ENCODE measurements around the gene CHCHD6. TPM values are rescaled to one million over a fixed set of nuclear protein-coding genes. Genes with fewer than 3 reads are reported as not detected.

The CHCHD6 gene
- total and polyA plus RNA-seq, 2 donors (not counting 3 experiments of a cell fraction or from before 2014, with no cell fraction given) = 8.4 to 10.1 TPM

GRCh38 chr3:126947429-126947828, 243.4 kb downstream of the CHCHD6 start:
- Histone ChIP-seq H3K4me2 (ENCODE audit: insufficient read depth, low read length) (no peak overlapping the region), H3K27me3 (ENCODE audit: control insufficient read depth in 2 of 2, insufficient read depth in 2 of 2, low read length in 2 of 2) (no peaks in the 10 kb centered on the region), H3K9me1 (replicated peaks; ENCODE audit: control insufficient read depth, extremely low read depth, insufficient read depth, low read length) (no peaks in the 10 kb centered on the region), H3K79me2 (ENCODE audit: control insufficient read depth, insufficient read depth, low read length) (no peaks in the 10 kb centered on the region), H3K36me3 (ENCODE audit: control insufficient read depth in 2 of 2, extremely low read depth in 1 of 2, insufficient read depth in 2 of 2, low read length in 2 of 2) (no peaks in the 10 kb centered on the region), H2AFZ (ENCODE audit: low read depth, low read length) (no peak overlapping the region), H3K4me1 (ENCODE audit: control insufficient read depth, extremely low read depth, insufficient read depth, low read length) (no peaks in the 10 kb centered on the region), H3K27ac (ENCODE audit: insufficient read depth, low read depth, low read length) (no peak overlapping the region), H3K9me3 (replicated peaks; ENCODE audit: control insufficient read depth, insufficient read depth, low read length) (no peaks in the 10 kb centered on the region), H3K9ac (replicated peaks; ENCODE audit: extremely low read depth, insufficient read depth, low read length) (no peak overlapping the region), H4K20me1 (replicated peaks; ENCODE audit: control insufficient read depth, extremely low read depth, insufficient read depth, low read length) (no peaks in the 10 kb centered on the region), H3K4me3 (replicated peaks in 1 of 3; ENCODE audit: insufficient read depth in 1 of 3, low read depth in 1 of 3, low read length in 3 of 3) (no peak overlapping the region)
- intact Hi-C loops (cut with micrococcal nuclease) = no loop called here
- TF ChIP-seq POLR2A (IDR thresholded peaks at IDR 0.05; ENCODE audit: low read depth, low read length) (no peak), MYC (IDR thresholded peaks at IDR 0.05; ENCODE audit: low read depth, low read length) (no peak), EZH2 (IDR thresholded peaks at IDR 0.05; ENCODE audit: borderline replicate concordance, low read depth, low read length, severe bottlenecking) (no peak), FOS (IDR thresholded peaks at IDR 0.05; ENCODE audit: borderline replicate concordance, insufficient read depth, low read length) (no peak), GATA2 (IDR thresholded peaks at IDR 0.05; ENCODE audit: insufficient read depth, insufficient read length, low read depth, low read length) (no peak), POLR2AphosphoS5 (IDR thresholded peaks at IDR 0.05; ENCODE audit: insufficient read depth, low read depth, low read length) (no peak), JUN (IDR thresholded peaks at IDR 0.05; ENCODE audit: borderline replicate concordance, insufficient read depth, insufficient read length, low read depth) (no peak)
- TF ChIP-seq, protein P1, sequence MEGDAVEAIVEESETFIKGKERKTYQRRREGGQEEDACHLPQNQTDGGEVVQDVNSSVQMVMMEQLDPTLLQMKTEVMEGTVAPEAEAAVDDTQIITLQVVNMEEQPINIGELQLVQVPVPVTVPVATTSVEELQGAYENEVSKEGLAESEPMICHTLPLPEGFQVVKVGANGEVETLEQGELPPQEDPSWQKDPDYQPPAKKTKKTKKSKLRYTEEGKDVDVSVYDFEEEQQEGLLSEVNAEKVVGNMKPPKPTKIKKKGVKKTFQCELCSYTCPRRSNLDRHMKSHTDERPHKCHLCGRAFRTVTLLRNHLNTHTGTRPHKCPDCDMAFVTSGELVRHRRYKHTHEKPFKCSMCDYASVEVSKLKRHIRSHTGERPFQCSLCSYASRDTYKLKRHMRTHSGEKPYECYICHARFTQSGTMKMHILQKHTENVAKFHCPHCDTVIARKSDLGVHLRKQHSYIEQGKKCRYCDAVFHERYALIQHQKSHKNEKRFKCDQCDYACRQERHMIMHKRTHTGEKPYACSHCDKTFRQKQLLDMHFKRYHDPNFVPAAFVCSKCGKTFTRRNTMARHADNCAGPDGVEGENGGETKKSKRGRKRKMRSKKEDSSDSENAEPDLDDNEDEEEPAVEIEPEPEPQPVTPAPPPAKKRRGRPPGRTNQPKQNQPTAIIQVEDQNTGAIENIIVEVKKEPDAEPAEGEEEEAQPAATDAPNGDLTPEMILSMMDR (IDR thresholded peaks at IDR 0.05; ENCODE audit: extremely low read depth in 1 of 2, insufficient read depth in 1 of 2, low read depth in 1 of 2, low read length in 2 of 2) = no peak
- TF ChIP-seq, protein P2, sequence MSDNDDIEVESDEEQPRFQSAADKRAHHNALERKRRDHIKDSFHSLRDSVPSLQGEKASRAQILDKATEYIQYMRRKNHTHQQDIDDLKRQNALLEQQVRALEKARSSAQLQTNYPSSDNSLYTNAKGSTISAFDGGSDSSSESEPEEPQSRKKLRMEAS (IDR thresholded peaks at IDR 0.05; ENCODE audit: insufficient read depth, insufficient read length) = no peak
- BruUV-seq (replicated peaks) = no TSS peak
- CTCF ChIA-PET = interaction anchor here (0.9 to 1.6 kb wide), 3 partner anchors 9 to 27 kb away, joined by 3 to 4 read pairs (median 4); no protein-coding TSS in a partner anchor
- FAIRE-seq = no peak
- DNase-seq (ENCODE audit: low read depth, low spot score) = no peak
- dilution Hi-C loops (cut with MboI; ENCODE audit: extremely low pct_ligation_motif_present, low sequenced_read_pairs) = no loop called here
- POLR2A ChIA-PET = no interaction called here

Data from endothelial cell of umbilical vein (primary cell).